ENCODE data around the gene ZNF236. TPM values are rescaled to one million over a fixed set of nuclear protein-coding genes. Genes with fewer than 3 reads are reported as not detected.
A peak's percentile ranks its signal among the peaks of the same experiment; 100 is the strongest.

The ZNF236 gene
- total RNA-seq, 1 donor from 2014 or later = 21.0 TPM

DNA sequence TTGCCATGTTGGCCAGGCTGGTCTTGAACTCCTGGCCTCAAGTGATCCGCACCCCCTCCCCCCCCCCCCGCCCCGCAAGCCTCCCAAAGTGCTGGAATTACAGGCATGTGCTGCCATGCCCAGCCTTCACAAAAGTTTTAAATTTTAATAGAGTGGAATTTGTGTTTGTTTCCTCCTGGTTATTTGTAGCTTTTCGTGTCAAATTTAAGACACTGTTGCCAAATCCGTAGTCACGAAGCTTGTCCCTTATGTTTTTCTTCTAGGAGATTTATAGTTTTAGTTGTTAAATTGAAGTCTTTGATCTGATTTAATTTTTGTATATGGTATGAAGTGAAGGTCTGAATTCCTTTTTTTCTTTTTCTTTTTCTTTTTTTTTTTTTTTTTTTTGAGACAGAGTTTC, 14.7 kb downstream of the ZNF236 start:
- peaks cover 5% of the 10 kb centered on the region for H3K4me1 Mint-ChIP-seq (ENCODE audit: low read depth, unreplicated experiment)
- H3K4me3 Mint-ChIP-seq (ENCODE audit: unreplicated experiment) = no peak overlapping the region
- peaks cover 1% of the 10 kb centered on the region for H3K9me3 Mint-ChIP-seq (ENCODE audit: unreplicated experiment)
- no peaks in the 10 kb centered on the region for H3K36me3 Mint-ChIP-seq (ENCODE audit: unreplicated experiment)
- no peak for DNase-seq
- no peaks in the 10 kb centered on the region for H3K27me3 Mint-ChIP-seq (ENCODE audit: unreplicated experiment)
- TF ChIP-seq, protein P1, sequence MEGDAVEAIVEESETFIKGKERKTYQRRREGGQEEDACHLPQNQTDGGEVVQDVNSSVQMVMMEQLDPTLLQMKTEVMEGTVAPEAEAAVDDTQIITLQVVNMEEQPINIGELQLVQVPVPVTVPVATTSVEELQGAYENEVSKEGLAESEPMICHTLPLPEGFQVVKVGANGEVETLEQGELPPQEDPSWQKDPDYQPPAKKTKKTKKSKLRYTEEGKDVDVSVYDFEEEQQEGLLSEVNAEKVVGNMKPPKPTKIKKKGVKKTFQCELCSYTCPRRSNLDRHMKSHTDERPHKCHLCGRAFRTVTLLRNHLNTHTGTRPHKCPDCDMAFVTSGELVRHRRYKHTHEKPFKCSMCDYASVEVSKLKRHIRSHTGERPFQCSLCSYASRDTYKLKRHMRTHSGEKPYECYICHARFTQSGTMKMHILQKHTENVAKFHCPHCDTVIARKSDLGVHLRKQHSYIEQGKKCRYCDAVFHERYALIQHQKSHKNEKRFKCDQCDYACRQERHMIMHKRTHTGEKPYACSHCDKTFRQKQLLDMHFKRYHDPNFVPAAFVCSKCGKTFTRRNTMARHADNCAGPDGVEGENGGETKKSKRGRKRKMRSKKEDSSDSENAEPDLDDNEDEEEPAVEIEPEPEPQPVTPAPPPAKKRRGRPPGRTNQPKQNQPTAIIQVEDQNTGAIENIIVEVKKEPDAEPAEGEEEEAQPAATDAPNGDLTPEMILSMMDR (IDR thresholded peaks at IDR 0.05; ENCODE audit: partially characterized antibody, unreplicated experiment) = no peak
- no peak overlapping the region for H3K27ac Mint-ChIP-seq (ENCODE audit: unreplicated experiment)

GRCh38 chr18:76838182-76838581, 15.8 kb downstream of the ZNF236 start:
- peaks cover 5% of the 10 kb centered on the region for H3K4me1 Mint-ChIP-seq (ENCODE audit: low read depth, unreplicated experiment)
- no peaks in the 10 kb centered on the region for H3K27me3 Mint-ChIP-seq (ENCODE audit: unreplicated experiment)
- H3K9me3 Mint-ChIP-seq (ENCODE audit: unreplicated experiment) = peaks cover 1% of the 10 kb centered on the region
- no peak for DNase-seq
- no peak overlapping the region for H3K27ac Mint-ChIP-seq (ENCODE audit: unreplicated experiment)
- no peaks in the 10 kb centered on the region for H3K36me3 Mint-ChIP-seq (ENCODE audit: unreplicated experiment)
- TF ChIP-seq, protein P1 (IDR thresholded peaks at IDR 0.05; ENCODE audit: partially characterized antibody, unreplicated experiment) = no peak
- no peak overlapping the region for H3K4me3 Mint-ChIP-seq (ENCODE audit: unreplicated experiment)

- TF ChIP-seq, protein P1 (IDR thresholded peaks at IDR 0.05; ENCODE audit: partially characterized antibody, unreplicated experiment) = no peak
- no peak overlapping the region for H3K4me3 Mint-ChIP-seq (ENCODE audit: unreplicated experiment)
- peaks cover 1% of the 10 kb centered on the region for H3K9me3 Mint-ChIP-seq (ENCODE audit: unreplicated experiment)
- H3K36me3 Mint-ChIP-seq (ENCODE audit: unreplicated experiment) = no peaks in the 10 kb centered on the region
- H3K27ac Mint-ChIP-seq (ENCODE audit: unreplicated experiment) = peak overlapping the region; percentile 15
- peaks cover 7% of the 10 kb centered on the region for H3K4me1 Mint-ChIP-seq (ENCODE audit: low read depth, unreplicated experiment)
- no peak for DNase-seq
- no peaks in the 10 kb centered on the region for H3K27me3 Mint-ChIP-seq (ENCODE audit: unreplicated experiment)
Measured at GRCh38 chr18:76839086-76839794, 16.9 kb downstream of the ZNF236 start.

- DNase-seq = no peak
- TF ChIP-seq, protein P1 (IDR thresholded peaks at IDR 0.05; ENCODE audit: partially characterized antibody, unreplicated experiment) = no peak
- Mint-ChIP-seq H3K4me1 (ENCODE audit: low read depth, unreplicated experiment) (peaks cover 5% of the 10 kb centered on the region), H3K27me3 (ENCODE audit: unreplicated experiment) (no peaks in the 10 kb centered on the region), H3K36me3 (ENCODE audit: unreplicated experiment) (no peaks in the 10 kb centered on the region), H3K4me3 (ENCODE audit: unreplicated experiment) (no peak overlapping the region), H3K27ac (ENCODE audit: unreplicated experiment) (no peak overlapping the region), H3K9me3 (ENCODE audit: unreplicated experiment) (no peaks in the 10 kb centered on the region)
Measured at GRCh38 chr18:76842837-76843530, 20.6 kb downstream of the ZNF236 start.

- TF ChIP-seq, protein P1 (IDR thresholded peaks at IDR 0.05; ENCODE audit: partially characterized antibody, unreplicated experiment) = no peak
- Mint-ChIP-seq H3K36me3 (ENCODE audit: unreplicated experiment) (no peaks in the 10 kb centered on the region), H3K27ac (ENCODE audit: unreplicated experiment) (peak overlapping the region; percentile 45), H3K4me1 (ENCODE audit: low read depth, unreplicated experiment) (peaks cover 3% of the 10 kb centered on the region), H3K4me3 (ENCODE audit: unreplicated experiment) (no peak overlapping the region), H3K27me3 (ENCODE audit: unreplicated experiment) (no peaks in the 10 kb centered on the region), H3K9me3 (ENCODE audit: unreplicated experiment) (no peaks in the 10 kb centered on the region)
- DNase-seq = no peak
Measured at GRCh38 chr18:76844144-76844543, 21.8 kb downstream of the ZNF236 start.
